Stimulated activated CD4-positive, alpha-beta T cell treated with anti-CD3 and anti-CD28 coated beads, TNF-alpha, amount 100 ng/mL, for 4 hours (primary cell): ENCODE data around the gene NDUFB4.

ENCODE experiments used
- DNase-seq, 3 experiments: peaks; one replicate each; pipeline ENCODE4 v3.0.0-alpha.2; 2020; ENCODE audit warnings: low read depth in 3 of 3

NDUFB4 gene

GRCh38 chr3:120596116-120596852 lies at the start of gene NDUFB4:
Gene NDUFB4, plus strand, starts transcription at chr3:120596336. Its CDS starts 24 bp downstream, at chr3:120596360.
- DNase-seq, result peak; percentile 90 to 95 (median 91)

DNA sequence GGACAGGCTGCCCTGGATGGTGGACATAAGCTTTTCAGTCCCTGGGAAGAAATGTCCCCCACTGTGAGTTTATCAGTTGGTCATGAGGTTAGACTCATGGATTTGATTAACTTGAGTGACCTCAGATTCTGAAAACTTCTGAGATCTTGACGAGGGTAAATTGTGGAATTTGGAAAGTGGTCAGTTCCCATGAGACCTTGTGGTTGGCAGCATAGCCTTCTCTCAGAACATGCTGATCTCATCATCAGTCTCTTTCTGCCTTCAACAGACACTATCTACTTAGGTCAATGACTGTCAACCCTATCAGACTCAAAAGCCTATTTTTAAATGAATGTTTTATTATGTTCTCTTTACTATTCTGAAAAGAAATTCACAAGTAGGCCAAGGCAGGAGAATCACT lies 45.6 kb upstream of the NDUFB4 start:
- no peak for DNase-seq

GRCh38 chr3:120552184-120553172 lies 43.7 kb upstream of the NDUFB4 start:
- no peak for DNase-seq

- no peak for DNase-seq
These were observed 41.1 kb upstream of the NDUFB4 start for GRCh38 chr3:120554812-120555606.

DNA sequence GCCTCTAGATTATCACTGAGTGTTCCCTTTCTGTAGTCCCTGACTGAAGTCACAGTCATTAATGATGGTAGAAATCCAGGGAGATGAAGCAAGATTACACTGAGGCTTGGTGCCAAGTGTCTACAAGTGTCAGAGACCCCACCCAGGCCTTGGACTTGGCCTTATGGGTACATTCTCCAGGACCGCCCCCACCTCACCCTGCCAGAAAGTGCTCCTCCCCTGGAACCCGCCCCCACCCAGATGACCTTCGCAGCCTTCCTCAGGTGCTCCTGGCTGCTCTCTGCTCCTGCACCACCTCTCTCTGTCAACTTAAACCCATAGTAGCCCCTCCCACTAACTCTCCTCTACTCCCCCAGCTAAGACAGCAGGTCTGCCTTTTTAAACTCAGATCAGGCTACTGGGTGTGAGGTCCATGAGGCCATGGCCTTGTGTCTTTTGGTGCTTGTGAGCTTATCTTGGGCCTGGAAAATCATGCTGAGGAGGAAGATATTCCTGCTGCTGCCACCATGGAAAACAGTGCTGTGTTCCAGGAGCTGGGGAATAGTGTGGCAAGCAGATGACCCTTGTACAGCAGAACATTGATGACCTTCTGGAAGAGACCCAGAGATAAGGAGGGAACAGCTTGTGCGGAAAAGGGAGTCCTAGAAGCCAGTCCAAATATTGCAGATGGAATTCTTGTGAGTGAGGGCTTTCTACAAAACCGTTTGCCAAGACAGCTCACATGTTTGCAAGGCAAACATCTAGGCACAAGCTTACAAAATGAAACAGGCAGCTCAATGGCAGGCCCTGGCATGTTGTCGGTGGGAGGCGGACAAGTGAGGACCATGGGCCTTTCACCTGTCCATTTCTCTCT lies 40.3 kb upstream of the NDUFB4 start:
- DNase-seq, result no peak

GRCh38 chr3:120557115-120557514 lies 39.0 kb upstream of the NDUFB4 start:
- no peak for DNase-seq

DNA sequence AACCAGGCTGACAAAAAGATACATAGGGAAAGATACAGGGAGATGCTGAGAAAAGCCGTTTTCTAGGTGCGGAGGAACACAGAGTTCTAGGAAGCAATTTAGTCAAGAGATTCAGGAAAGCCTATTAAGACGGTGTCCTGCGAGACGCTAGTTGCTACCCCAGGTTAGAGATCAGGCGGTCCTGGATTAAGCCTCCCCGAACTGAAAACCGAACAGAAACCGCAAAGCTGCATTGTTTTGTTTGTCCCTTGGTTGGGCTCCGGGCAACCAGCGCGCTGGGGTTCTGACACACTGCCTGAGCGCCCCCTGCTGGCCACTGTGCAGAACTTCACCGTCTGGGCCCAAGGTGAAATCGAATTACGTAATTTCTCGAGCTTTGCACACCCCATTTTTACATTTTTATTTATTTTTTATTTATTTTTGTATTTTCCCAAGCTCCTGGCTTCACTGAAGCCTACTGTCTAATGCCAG lies 37.3 kb upstream of the NDUFB4 start:
- peak; percentile 63 to 76 (median 71) for DNase-seq

DNA sequence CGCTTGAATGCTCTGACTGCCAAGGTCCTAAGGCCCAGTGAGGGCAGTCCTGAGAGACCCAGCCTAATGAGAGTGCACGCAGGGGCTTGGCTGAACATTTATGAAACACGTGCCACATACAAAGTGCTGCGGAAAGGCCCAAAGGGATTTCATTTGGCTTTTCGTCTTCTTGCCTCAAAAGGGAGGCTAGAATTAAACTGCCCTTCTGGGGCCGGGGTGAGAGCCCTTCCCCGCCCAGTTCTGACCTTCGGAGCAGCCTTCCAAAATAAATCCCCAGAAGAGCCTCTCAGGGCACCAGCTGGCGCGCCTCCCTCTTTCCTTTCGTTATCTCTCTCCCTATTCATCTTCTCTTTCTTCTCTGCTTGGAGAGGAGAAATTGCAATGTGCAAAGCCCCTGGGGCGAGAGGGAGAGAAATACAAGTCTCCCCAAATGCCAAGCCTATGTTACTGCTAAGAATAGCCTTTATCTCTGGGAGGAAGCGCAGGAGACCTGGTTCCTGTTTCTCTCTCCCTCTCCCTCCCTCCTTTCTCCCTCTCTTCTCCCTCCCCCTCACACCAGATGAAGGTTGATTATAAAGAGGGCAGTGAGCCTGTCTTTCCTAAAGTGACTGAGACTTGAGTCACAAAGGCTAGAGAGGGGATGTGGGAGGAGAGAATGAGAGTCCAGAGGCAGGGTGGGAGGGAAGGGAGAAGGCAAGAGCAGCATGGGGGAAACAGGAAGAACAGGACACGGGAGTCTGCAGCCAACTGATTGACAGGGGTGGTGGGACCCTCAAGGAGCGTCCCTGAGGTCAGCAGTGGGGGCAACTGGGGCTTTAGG lies 36.7 kb upstream of the NDUFB4 start:
- no peak for DNase-seq

DNA sequence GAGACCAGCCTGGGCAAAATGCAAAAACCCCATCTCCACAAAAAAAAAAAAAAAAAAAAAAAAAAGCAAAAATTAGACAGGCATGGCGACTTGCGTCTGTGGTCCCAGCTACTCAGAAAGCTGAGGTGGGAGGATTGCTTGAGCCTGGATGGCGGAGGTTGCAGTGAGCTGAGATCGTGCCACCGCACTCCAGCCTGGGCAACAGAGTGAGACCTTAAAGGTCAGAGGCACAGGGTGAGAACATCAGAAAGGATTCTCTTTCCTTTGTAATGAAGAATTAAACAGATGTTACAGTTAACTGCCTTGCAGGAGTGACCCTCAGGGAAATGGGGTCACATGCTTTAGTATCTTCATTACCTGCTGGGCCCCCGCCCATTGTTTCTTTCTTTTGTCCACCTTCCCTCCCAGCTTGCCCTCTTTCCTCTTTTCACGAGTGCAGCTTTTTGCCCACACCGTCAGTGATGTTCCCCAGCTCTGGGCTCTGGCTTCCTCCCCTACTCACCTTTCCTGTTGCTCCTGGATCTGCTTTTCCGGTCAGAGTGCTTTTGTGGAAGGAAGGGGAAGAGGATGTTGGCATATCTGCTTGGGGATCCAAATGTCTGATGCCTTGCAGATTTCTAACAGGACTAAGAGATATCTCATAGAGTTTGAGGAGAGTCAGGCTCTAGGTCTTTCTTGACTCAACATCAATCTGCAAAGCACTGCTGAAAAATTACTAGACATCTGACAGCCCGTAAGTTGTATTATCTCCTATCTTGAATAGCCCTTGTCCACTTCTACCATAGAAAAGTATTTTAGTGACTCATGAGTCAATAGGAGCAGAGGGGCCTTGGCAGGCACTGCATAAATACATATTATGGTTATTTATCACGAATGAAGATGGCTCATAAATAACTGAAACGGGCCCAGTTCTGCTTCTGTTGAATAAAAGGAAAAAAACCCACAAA lies 35.6 kb upstream of the NDUFB4 start:
- DNase-seq, result no peak

DNA sequence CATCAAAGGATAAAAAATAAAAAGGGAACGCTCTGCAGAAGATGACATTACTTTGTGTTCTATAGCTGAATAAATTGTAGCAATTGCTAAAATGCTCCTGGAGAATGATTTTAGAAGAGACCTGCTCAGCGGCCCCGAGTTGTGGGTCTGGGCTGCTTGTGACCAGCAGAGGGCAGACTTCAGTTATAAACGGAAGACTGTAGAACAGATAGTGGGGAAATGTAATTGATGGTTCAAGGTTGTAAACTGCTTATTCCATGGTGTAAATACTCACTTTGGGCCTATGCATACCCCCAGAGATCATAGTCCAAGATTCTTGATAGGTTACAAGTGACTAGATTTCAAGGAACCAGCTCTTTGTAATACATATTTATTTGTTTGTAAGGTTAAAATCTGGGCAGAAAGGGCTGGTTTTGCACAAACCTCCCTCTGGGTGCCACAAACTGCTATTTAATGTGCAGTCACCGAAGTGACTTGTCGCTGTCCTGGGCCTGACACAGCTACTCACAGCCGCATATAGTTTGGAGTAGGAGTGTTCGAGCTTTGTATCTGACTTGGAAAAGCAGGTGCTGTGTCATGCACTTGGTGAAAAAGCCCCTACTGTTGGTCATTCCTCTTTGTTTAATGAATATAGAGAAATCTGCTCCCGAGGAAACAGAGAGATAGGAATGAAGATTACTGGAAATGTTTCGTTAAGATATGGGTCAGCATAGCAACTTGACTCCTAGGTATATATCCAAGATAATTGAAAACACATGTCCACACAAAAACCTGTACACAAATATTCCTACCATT lies 34.7 kb upstream of the NDUFB4 start:
- DNase-seq, result peak; percentile 32 to 45 (median 40)

- no peak for DNase-seq
These were observed 32.6 kb upstream of the NDUFB4 start for GRCh38 chr3:120563356-120564022.

GRCh38 chr3:120566243-120566975 lies 29.7 kb upstream of the NDUFB4 start:
- DNase-seq, result no peak

GRCh38 chr3:120567370-120568201 lies 28.6 kb upstream of the NDUFB4 start:
- DNase-seq, result no peak

- DNase-seq, result no peak
These were observed 28.0 kb upstream of the NDUFB4 start for GRCh38 chr3:120568202-120568531.

GRCh38 chr3:120568598-120568997 lies 27.5 kb upstream of the NDUFB4 start:
- DNase-seq, result no peak
